ENCODE results near the gene KDM4B.

KDM4B gene

DNA sequence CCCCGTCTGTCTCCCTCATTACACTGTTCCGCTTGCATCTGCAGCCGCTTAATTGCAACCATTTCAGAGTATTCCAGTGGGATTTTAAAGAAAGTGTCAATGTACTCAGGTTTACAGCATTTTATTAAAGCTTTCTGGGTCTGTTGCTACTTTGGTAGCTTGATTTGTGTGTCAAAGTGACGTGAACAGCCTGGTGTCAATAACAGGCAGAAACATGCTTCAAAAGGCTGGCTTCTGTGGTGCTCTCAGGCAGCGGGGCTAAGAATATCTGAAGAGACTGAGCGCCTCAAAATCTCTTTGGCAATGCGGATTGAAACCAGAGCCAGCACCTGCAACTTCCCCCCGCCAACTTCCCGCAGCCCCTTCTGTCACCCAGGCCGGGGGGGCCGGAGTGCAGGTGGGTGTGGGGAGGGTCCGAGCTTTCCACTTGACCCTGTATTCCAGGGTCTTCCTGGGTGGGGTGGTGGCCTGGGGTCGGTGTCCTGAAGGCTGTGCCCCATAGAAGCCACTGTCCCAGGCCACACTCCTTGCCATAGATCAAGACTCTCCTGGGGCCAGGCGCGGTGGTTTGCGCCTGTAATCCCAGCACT, 81.2 kb downstream of the KDM4B start:
- DNase-seq (ENCODE audit: low read depth): no peak

DNA sequence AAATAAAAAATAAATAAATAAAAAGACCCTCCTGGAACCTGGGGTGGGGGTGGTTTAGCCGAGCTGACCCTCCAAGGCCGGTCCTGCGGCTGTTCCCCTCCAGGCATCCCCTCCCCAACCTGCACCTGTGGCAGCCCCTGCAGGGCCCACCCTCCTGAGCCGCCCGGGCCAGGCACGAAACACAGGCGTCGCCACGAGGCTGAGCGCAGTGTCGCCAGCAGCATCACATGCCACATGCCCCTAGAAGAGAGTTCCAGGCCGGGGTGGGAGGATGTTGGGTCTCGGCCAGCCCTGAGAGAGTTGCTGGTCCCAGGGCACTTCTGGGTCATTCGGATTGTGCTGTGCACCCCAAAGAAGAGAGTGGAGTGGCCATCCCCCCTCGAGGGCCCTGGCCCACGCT, 82.0 kb downstream of the KDM4B start:
- DNase-seq (ENCODE audit: low read depth): no peak

DNA sequence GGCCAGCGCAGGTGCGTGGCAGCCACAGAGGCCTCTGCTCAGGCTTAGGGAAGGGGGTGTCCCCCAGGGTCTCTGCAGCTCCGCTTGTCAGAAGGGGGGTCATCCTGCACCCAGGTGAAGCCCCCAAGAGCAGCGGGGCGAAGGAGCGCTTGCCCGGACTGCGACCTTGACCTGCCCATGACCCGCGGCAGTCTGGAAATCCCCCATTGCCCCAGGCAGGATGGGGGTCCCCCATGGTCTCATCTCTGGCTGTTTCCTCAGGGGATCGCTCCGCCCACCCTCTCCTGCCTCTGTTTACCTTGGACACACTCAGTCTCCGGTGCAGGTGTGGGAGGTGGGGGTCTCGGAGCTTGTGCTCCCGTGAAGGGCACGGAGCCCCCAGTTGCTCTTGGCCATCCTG, 82.7 kb downstream of the KDM4B start:
- no peak for DNase-seq (ENCODE audit: low read depth)

DNA sequence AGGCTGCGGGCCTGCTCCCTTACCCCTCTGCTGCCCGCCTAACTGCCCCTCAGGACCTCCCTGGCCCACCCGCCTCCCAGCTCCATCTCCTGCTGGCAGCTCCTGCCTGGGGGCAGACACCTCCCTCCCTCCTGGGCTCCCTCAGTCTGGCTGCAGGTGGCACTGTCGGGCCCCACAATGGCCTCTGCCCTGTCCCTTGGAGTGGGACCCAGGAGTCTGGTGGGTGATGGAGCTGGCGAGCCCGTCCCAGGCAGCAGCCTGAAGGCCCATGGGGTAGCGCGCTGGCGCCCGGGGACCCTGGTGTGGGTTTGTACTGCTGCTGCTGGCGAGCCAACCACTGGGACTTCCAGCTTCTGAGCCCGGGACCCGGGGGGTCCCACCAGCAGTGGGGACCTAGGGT, 83.6 kb downstream of the KDM4B start:
- DNase-seq (ENCODE audit: low read depth): no peak

DNA sequence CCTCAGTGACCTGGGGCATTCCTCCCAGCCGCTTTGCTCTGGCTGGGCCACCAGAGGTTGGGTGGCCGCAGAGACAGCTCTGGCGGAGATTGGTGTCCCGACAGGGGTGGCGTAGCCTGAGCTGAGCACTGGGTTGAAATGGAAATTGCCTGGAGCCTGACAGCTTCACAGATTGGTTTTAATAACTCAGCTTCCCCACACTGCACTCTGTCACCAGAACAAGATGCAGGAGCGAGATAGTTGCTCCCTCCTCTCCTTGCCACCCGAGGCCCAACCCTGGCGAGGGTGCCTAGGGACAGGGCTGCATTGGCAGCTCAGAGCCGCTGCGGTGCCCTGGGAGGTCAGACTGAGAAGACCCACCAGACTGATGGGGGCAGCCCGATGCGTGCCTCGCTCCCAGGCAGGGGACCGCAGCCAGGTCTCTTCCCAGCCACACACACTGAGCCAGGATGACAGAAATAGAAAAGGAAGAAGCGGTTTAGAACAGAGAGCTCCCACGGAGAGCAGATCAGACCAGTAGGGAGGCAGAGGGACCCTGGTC, 84.1 kb downstream of the KDM4B start:
- DNase-seq (ENCODE audit: low read depth): no peak

DNA sequence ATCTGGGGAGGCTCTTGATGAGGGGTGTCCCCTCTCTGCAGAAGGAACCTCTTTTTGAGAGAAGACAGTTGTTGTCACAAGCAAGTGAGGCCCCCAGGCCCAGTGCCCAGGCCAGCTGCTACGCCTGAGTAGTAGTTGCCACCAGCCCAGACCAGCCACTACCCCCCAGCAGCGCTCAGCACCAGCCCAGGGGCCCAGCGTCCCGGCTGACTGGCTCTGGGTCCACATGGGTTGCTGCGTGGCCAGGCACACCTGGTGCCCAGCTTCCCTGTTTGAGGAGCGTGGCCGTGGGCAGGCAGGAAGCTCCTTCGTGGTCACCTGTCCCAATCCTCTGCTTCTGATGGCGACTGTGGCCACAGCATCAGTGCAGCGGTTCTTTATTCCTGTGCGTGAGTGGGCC, 84.7 kb downstream of the KDM4B start:
- no peak for DNase-seq (ENCODE audit: low read depth)

DNA sequence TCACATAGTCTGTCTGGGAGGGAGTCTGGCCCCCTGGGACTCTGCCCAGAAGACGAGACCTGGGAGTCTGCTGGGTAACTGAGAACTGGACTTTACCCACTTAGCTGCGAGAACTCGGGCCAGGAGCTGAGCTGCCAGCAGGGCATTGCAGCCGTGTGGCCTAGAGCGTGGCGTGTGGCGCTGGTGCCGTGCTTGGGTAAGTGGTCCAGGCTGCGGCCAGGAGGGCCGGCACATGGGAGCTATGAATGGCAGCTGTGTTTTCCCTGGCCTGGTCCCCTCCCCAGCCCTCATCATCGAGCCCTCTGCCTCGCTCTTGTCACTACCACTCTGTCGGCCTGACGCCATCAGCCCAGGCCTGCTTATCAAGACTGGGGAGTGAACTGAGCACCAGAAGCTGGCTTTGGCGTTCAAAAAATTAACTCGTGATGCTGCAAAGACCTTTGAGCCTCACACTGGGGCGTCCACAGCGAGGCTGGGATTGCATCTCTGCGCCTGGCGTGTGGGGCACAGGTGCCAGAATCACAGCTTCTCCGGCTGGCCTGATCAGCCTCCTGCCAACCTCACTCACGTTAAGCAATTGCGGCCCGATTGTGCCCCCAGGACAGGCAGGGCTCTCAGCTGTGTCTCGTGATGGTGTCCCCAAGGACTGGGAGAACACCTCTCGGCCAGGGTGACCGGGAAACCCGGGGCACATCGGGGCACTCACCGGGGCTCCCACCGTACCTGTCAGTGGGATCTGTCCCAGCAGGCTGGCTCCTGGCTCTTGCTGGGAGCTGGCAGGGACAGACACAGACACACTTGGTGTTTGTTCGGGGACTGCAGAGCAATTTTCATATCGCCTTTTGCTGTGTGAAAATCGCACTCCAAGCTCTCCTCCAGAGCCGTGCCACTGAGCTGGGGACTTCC, 85.9 kb downstream of the KDM4B start:
- no peak for DNase-seq (ENCODE audit: low read depth)

DNA sequence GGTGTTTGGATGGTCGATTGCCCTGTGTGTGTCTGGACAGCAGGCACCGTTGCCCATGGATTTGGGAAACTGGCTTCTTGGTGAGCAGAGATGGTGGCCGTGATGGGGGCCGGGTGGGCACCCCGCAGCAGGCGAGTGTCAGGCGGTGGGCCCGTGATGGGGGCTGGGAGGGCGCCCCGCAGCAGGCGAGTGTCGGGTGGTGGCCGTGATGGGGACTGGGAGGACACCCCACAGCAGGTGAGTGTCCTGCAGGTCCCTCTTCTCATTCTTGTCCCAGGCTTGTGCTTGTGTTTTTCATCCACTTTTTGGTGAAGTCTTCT, 86.5 kb downstream of the KDM4B start:
- no peak for DNase-seq (ENCODE audit: low read depth)

DNA sequence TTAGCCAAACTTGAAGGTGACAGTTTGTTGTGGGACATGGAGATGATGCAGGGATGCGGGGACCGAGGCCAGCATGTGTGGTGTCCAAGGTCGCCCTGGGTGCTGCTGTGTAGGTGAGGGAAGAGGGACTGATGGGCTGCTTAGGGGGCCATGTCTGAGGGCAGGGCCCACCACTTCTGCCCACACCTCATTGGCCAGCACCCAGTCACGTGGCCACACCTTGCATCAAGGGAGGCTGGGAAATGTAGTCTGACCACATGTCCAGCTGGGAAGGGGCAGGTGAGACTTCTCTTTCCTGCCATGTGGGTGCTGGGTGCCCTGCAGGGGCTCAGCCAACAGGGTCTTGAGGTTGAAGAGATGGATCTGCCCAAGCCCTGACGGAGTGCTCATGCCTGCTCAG, 88.9 kb downstream of the KDM4B start:
- no peak for DNase-seq (ENCODE audit: low read depth)

DNA sequence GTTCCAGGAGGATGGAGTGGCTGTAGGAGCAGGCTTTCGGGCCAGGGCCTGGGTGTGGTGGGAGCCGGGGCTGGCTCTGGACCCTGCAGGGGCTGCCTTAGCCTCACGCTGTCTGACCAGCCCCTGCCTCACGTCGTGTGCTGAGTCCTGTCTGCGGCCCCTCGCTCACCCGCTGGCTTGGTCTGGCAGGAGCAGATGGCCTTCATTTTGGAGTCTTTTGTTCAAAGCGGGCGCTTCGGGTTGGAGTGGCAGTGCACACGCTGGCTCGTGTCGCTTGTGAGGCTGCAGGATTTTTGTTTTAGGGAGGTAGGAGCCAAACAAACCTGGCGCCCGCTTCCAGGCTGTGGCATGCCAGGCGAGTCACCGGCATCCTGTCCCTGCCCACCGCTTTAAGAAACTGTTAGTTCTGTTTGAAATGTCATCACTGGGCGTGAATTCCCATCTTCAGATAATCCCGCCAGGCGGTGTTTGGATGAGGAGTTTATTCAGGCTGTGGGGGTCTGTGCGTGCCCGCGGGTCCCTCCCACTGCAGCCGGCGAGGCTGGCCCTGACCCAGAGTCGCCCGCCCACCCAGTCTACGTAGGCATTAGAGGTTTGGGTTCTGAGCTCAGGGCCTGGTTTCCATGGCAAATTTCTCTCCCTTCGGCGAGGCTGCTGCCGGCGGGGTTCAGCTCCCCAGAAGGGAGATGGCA, 89.8 kb downstream of the KDM4B start:
- no peak for DNase-seq (ENCODE audit: low read depth)

DNA sequence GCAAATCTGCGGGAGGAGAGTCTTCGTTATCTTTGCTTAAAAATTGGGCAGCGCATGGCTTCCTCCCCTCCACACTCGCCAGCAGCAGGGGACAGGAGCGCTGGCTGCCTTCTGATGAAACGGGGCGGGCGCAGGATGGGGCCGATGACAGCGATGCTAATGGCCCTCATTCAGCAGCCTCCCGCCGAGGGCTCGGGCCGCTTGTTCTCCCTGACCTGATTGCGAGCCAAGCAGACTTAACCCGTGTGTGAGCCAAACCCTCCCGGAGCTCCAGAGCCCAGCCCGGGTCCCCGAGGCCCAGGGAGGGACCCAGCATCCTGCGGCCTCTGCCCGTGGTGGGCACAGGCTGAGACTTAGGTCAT, 90.3 kb downstream of the KDM4B start:
- no peak for DNase-seq (ENCODE audit: low read depth)

DNA sequence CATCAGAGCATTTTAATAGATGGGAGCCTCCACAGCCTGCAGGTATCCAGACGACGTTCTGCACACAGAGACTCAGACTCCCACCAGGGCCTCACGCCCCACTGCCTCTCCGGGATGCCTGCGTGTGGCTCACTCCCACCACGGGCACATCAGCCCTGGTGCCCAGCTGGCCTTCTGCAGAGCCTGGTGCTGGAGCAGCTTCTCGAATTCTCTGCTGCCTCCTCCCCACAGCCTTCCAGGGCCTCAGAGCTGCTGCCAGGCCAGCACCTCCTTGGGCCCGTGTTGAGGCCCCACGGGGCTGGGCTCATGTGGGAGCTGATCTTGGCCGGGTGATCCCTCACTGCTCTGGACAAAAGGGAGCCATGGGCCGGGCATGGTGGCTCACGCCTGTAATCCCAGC, 90.9 kb downstream of the KDM4B start:
- no peak for DNase-seq (ENCODE audit: low read depth)

DNA sequence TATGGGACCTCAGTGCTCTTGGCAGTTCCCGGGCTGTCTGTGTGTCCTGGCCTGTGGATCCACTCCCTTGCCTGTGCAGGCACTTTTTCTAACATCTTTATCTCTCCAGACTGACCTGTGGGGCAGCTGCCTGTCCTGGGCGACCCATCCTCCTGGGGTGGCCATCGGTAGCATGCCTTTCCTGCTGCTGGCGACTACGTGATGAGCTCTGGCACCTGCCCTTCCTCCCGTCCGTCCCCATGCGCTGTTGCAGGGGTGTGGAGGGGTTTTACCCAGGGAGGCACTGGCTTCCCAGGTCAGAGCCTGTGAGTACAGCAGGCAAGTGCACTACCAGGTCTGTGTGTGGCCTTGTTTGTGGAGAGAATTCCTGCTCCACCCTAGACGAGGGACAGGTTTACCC, 93.3 kb downstream of the KDM4B start:
- no peak for DNase-seq (ENCODE audit: low read depth)

DNA sequence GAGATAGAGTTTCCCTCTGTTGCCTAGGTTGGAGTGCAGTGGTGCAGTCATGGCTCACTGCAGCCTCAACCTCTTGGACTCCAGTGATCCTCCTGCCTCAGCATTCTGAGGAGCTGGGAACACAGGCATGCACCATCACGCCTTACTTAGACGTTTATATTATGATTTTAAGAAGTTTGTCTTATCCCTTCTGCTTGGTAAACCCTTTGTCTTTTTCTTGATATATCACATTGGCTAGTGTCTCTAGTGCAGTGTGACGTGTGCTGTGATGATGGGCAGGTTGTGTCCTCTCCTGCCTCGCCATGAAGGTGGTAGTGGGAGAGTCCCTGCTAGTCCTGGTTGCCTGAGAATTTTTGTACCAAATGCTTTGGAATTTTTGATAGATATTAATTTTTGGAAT, 93.9 kb downstream of the KDM4B start:
- no peak for DNase-seq (ENCODE audit: low read depth)

DNA sequence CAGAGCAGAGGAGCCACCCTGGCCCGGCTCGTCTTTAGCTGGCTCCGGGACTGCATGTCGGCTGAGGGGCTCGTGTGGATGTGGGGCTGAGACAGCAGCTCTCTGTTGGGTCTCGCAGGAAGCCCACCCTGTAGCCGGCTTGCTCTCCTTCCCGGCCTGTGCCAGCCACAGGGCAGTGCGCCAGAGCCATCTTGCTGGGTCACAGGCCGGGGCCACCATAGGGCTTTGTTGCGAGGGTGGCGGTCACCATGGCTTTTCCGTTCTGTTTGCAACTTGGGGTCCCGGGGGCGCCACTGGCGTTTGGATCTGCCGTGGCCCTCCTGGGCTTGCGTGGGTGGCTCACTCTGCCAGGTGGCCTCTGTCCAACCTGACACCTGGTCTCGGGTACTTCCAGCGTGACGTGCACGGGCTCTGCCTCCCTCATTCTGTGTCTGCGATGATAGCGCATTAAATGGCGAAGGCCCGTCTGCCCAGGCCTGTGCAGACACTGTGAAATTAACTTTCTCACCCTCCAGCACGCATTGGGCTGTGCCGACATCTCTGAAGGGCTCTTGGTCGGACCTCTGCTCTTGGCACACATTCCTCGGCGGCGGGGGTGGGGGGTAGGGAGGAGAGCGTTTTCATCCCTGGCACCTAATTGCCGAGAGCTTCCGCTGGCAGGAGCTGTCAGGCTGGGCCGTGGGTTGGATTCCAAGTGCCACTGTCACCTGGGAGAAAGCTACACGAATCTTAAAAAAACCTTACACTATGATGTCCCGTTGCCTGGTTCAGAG, 95.1 kb downstream of the KDM4B start:
- no peak for DNase-seq (ENCODE audit: low read depth)

DNA sequence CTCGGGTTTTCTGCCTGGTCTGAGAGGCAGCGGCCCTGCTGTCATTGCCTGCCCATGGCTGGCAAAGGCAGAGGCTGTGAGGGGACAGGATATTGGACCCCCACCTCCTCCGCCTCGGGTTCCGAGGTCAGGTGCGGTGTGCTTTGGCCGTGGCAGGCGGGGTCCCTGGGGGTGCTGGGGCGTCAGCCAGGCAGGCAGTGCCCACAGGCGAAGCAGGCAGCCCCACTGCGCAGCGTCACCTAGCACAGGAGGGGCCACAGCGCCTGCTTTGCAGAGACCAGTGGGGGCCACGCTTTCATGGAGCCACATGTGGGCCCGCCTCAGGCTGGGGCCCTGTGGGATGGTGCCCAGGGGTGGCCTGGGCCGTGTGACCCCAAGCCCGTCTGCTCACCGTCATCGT, 96.0 kb downstream of the KDM4B start:
- DNase-seq (ENCODE audit: low read depth): no peak

DNA sequence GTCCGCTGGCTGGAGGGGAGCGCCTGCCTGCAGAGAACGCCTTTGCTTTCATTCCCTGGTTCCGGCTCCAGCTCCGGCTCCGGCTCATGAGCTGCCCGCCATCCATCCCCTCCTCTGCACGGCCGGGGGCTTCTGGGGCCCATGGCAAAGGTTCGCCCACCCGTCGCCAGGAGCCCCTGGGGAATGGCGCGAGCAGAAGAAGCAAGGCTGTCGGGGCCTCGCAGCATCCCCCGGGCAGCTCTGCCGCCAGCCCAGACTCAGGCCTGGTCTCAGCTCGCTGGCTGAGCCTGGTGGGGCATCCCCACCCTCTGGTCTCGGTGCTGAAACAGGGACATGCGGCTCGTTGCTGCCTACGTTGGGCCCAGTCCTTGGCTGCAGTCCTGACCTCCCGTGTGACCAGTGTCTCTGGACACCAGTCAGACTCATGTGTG, 96.8 kb downstream of the KDM4B start:
- no peak for DNase-seq (ENCODE audit: low read depth)

DNA sequence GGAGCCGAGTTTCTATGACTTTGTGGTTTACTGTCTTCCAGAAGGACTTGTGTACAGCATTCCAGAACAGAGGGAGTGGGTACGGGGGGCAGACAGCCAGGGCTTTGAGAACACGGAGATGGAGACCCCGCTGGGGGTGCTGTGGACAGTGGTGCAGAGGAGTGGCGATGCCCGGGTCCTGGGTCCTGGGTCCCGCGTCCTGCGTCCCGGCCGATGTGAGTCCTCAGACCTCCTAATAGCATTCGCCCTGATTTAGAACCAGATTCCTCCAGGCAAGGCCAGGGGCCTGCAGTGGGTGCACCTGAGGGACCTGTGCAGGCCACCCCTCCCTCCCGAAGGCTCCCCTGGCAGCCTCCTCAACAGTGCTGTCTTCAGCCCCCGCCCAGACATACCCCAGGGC, 97.9 kb downstream of the KDM4B start:
- no peak for DNase-seq (ENCODE audit: low read depth)

DNA sequence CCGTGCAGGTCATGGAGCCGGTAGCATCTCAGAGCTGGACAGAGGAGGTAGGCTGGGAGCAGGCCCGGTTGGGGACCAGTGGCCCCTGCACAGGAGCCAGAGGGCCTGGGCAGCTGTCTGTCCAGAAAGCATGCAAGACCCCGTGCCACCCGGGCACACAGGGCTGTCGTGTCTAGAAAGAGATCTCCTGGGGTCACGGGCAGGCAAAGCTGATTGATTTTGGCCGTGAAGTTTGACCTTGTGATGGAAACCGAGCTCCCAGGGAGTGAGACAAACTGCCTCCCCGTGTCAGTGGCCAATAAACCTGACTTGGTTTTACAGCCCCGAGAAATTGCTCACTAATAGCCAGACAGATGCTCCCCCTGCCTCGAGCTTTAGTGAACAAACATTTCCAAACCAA, 98.8 kb downstream of the KDM4B start:
- DNase-seq (ENCODE audit: low read depth): no peak

DNA sequence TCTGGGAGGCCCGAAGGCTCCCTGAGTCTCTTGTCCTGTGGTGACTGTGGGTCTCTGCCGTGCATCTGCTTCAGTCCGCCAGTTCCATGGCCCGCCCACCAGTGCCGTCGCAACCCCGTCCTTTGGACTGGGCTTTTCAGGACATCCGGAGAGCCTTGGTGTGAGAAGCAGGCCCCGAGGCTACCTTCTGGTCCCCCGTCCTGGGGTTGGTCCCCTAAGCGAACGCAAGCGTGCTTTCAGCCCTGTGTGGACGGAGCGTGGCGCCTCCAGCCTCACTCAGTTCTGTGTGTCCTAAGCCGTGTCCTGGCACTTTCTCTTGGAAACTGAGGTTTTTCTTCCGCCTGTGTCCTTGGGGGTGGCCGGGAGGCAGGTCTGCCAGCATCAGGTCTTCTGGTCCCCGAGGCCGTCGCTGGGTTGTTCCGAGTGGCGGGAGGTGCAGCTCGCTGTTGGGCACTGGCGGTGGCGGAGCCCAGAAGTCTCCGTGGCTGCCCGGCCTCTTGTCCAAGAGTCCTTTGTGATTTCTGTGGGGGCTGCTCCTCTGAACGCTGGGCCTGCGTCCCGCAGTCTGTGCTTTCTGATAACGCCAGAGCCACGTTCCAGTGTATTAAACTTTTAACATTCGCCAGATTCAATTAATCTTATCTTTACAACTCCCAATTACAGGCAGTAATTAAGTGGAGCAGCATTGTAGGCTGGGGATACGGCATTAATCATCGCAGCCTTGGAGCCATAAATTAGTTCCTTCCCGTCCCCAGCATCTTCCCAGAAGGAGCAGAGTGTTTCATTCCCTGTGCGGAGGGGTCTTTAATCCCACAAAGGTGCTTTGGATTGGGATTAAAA, 99.5 kb downstream of the KDM4B start:
- no peak for DNase-seq (ENCODE audit: low read depth)

DNA sequence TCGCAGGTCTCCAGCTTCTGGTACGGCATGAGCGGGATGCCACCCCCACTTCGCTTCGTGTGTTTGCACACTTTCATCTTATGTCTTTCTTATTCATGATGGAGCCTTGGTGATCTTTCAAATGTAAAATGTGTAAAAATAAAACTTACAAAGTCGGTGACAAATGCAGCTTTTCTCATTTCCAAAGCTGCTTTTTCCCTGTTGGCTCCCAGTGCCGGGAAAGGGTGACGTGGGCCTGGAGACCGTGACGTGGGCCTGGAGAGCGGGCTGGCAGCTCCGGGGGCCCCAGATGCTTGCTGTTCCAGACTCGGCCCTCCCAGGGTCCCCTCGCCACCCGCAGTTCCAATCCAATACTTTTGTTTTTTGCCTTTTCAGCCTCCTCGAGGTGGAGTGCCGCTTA, 101.4 kb downstream of the KDM4B start:
- DNase-seq (ENCODE audit: low read depth): no peak

DNA sequence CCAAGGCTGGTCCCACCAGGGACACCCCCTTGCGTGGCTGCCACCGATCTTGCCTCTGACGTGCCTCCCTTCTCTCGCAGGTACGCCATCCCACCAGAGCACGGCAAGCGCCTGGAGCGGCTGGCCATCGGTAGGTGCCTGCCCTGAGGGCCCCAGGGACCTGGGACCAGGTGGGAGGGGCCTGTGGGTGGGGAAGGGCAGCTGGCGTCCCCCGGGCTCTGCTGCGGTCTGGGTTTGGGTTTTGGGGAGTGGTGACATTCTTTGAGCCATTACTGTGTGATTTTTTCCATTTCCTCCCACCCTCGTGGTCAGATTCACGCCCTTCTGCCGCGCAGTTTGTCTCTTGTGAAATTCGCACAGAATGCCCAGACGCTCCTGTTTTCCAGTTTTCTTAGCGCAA, 102.0 kb downstream of the KDM4B start:
- DNase-seq (ENCODE audit: low read depth): no peak
